ENCODE measurements around the gene IQGAP3.

- TF ChIP-seq CTCF (IDR thresholded peaks at IDR 0.05) (no peak), EZH2 (IDR thresholded peaks at IDR 0.05; ENCODE audit: borderline replicate concordance, insufficient read depth, low read depth, low read length, poor library complexity, severe bottlenecking) (no peak)
These were observed 44.1 kb upstream of the IQGAP3 start for GRCh38 chr1:156616463-156616862.
